Measurements from ENCODE around the gene SLC12A7.
A peak's percentile ranks its signal among the peaks of the same experiment; 100 is the strongest.

SLC12A7 gene

DNA sequence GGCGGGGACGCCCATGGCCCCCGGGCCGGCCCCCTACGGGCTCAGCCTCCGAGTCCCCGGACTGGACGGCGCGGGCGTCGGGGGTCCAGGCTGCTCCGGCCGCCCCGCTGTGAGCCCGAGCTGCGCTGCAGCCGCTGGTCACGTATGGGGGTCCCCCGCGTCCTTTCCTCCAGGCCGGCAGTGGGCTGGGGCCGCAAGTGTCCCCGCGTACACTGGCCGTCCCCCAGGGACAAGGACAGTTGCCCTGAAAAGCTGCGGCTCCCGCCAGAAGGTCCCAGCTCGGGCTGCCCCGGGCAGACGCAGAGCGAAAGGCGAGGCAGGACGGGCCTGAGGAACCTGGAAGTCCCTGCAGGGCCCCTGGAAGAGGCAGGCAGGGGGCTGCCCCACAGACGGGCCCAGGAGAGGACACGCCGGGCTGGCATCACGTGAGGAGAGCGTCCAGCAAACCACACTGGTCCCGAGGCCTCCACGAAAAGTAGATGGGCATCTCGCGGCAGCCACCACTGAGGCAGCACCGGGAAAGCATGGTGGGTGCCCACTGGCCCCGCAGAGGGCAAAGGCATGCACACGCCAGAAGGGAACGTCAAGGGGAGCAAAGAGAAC lies 106.5 kb downstream of the SLC12A7 start:
- peaks cover 77% of the 10 kb centered on the region for H3K27me3 ChIP-seq (replicated peaks)
- DNase-seq = no peak
- TF ChIP-seq, protein P1, sequence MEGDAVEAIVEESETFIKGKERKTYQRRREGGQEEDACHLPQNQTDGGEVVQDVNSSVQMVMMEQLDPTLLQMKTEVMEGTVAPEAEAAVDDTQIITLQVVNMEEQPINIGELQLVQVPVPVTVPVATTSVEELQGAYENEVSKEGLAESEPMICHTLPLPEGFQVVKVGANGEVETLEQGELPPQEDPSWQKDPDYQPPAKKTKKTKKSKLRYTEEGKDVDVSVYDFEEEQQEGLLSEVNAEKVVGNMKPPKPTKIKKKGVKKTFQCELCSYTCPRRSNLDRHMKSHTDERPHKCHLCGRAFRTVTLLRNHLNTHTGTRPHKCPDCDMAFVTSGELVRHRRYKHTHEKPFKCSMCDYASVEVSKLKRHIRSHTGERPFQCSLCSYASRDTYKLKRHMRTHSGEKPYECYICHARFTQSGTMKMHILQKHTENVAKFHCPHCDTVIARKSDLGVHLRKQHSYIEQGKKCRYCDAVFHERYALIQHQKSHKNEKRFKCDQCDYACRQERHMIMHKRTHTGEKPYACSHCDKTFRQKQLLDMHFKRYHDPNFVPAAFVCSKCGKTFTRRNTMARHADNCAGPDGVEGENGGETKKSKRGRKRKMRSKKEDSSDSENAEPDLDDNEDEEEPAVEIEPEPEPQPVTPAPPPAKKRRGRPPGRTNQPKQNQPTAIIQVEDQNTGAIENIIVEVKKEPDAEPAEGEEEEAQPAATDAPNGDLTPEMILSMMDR (IDR thresholded peaks at IDR 0.05; ENCODE audit: low read depth, low read length, missing control alignments) = no peak
- no peak overlapping the region for H3K27ac ChIP-seq
- in situ Hi-C loops (cut with HindIII; ENCODE audit: low pct_ligation_motif_present, low sequenced_read_pairs) = no loop called here
- no peak overlapping the region for H3K4me3 ChIP-seq (ENCODE audit: low read depth, low read length)
- H3K36me3 ChIP-seq (replicated peaks) = no peaks in the 10 kb centered on the region

DNA sequence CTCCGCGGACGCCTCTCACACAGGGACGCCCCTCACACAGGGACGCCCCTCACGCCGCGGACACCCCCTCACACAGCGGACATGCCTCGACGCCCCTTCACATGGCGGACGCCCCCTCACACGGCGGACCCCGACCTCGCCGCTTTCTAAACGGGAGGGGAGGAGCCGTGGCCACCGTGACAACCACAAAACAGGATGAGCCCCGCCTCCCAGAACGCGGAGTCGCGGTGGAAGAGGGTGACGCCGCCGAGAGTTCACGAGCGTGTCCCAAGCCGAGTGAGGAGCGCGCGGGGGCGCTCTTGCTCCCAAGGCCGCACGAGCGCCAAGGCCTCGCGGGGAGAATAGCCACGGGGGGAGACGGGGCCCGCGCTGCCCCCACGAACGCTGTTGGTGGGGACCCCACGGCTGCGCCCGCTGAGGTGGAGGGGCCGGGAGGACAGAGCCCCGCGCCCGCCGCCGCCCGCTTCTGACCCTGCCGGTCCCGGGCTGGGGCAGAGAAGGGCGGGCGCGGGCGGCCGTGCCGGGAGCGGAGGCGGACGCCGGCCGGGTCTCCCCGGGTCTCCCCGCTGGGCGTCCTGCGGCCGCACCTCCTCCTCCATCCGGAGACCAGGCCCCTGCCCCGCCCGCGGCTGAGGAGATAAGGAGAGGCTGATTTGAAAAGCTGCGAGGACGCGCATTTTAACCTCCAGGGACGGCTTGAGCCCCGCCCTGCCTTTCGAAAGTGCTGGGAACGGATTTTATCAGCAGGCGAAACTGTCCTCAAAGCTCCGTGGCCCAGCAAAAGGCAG lies 107.2 kb downstream of the SLC12A7 start:
- H3K4me3 ChIP-seq (ENCODE audit: low read depth, low read length) = no peak overlapping the region
- H3K36me3 ChIP-seq (replicated peaks) = no peaks in the 10 kb centered on the region
- H3K27me3 ChIP-seq (replicated peaks) = peaks cover 70% of the 10 kb centered on the region
- DNase-seq = no peak
- in situ Hi-C loops (cut with HindIII; ENCODE audit: low pct_ligation_motif_present, low sequenced_read_pairs) = no loop called here
- H3K27ac ChIP-seq = no peak overlapping the region
- TF ChIP-seq, protein P1 (IDR thresholded peaks at IDR 0.05; ENCODE audit: low read depth, low read length, missing control alignments) = peak; percentile 27

DNA sequence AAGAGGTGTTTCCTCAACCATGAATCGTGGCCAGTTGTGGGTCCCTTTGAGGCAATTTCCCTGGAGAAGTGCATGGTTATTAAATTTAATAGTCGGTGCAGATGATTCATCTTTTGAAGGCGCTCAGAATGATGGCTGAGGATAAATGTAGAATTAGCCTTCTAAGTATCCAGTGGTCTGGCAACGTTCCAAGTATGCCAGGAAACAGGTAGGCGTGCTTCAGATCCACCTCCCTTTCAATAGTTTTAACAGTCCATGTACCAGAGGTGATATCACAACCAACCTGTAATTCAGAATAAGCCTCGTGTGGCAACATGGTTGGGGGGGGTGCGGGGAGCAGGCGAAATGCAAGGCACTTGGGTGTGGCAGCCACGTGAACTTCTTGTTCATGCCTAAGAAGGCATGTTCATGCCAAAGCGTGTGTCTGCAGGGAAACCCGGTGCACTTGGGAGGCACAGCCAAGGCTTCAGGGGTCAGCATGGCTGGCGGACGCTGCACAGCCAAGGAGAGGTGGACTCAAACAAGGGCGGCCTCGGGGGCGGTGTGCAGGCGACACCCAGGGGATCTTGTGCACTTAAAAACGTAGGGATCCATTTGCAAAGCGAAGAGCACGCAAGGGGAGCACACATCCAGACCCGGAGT lies 108.4 kb downstream of the SLC12A7 start:
- H3K4me3 ChIP-seq (ENCODE audit: low read depth, low read length) = no peak overlapping the region
- no peak overlapping the region for H3K27ac ChIP-seq
- no peaks in the 10 kb centered on the region for H3K36me3 ChIP-seq (replicated peaks)
- peaks cover 62% of the 10 kb centered on the region for H3K27me3 ChIP-seq (replicated peaks)
- TF ChIP-seq, protein P1 (IDR thresholded peaks at IDR 0.05; ENCODE audit: low read depth, low read length, missing control alignments) = no peak
- in situ Hi-C loops (cut with HindIII; ENCODE audit: low pct_ligation_motif_present, low sequenced_read_pairs) = no loop called here
- DNase-seq = no peak

DNA sequence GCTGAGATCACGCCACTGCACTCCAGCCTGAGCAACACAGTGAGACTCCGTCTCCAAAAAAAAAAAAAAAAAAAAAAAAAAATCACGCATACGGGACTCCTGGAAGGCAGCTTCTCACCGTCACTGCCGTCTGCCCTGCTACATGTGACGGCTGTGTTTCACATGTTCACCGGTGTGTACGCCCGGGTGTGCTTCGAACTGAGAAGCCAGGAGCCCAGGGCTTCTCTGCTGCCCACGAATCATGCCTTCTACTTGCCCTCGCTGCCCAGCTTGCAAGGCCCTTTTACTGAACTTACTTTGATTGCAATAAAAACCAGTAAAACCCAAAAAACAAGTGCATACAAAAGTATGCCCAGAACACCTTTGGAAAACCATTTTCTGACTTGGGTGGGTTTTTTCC lies 109.0 kb downstream of the SLC12A7 start:
- TF ChIP-seq, protein P1 (IDR thresholded peaks at IDR 0.05; ENCODE audit: low read depth, low read length, missing control alignments) = no peak
- no peak for DNase-seq
- in situ Hi-C loops (cut with HindIII; ENCODE audit: low pct_ligation_motif_present, low sequenced_read_pairs) = no loop called here

DNA sequence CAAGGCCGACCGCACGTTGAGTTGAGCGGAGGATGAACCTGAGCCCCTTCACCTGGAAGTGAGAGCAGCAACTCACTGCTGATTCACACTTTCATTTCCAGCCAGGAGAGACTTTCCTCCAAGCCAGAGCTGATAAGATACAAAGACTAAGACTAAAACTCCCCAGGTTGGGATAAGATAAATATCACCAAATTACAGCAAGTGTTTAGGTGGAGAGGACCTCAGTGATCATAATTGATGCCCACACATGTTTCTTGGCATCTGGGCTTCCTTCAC lies 109.7 kb downstream of the SLC12A7 start:
- in situ Hi-C loops (cut with HindIII; ENCODE audit: low pct_ligation_motif_present, low sequenced_read_pairs) = no loop called here
- peaks cover 51% of the 10 kb centered on the region for H3K27me3 ChIP-seq (replicated peaks)
- H3K27ac ChIP-seq = no peak overlapping the region
- H3K4me3 ChIP-seq (ENCODE audit: low read depth, low read length) = no peak overlapping the region
- no peak for DNase-seq
- no peaks in the 10 kb centered on the region for H3K36me3 ChIP-seq (replicated peaks)
- TF ChIP-seq, protein P1 (IDR thresholded peaks at IDR 0.05; ENCODE audit: low read depth, low read length, missing control alignments) = no peak

More for the DNA sequence above, 109.0 kb downstream of the SLC12A7 start:
- H3K27ac ChIP-seq = no peak overlapping the region
- peaks cover 56% of the 10 kb centered on the region for H3K27me3 ChIP-seq (replicated peaks)
- no peaks in the 10 kb centered on the region for H3K36me3 ChIP-seq (replicated peaks)
- H3K4me3 ChIP-seq (ENCODE audit: low read depth, low read length) = no peak overlapping the region

Data from brain microvascular endothelial cell (primary cell).